Epithelial cell of proximal tubule (primary cell): ENCODE results near the gene VPS39. TPM values are rescaled to one million over a fixed set of nuclear protein-coding genes. Genes with fewer than 3 reads are reported as not detected.
"Not testable (repeated sequence)": the region's sequence is repeated elsewhere in the genome, so short reads cannot be mapped to it uniquely, and the experiment has no call there.

Source experiments
- DNase-seq: peaks from one replicate; pipeline ENCODE4 v3.0.0-alpha.2; 2011; ENCODE audit warnings: low read depth
- H3K4me3 ChIP-seq: 2 replicates; pipeline ENCODE4 v1.5.1; 2011; ENCODE audit warnings: low read depth, mild to moderate bottlenecking, low read length
- total RNA-seq: library from RNA; depleted of rRNA; stranded (reverse); fragments of >200 nt; gene quantifications from 2 replicates; pipeline ENCODE4 v1.2.3, GENCODE V29; 2015
- TF ChIP-seq, protein P1 (sequence below): conservative IDR thresholded peaks from 2 replicates; pipeline ENCODE4 v1.5.1; 2012; ENCODE audit warnings: low read depth, mild to moderate bottlenecking, low read length

The VPS39 gene
- total RNA-seq, 1 donor from 2014 or later, result 29.1 TPM

GRCh38 chr15:42231088-42231487, 23.0 kb upstream of the VPS39 start:
- TF ChIP-seq, protein P1, sequence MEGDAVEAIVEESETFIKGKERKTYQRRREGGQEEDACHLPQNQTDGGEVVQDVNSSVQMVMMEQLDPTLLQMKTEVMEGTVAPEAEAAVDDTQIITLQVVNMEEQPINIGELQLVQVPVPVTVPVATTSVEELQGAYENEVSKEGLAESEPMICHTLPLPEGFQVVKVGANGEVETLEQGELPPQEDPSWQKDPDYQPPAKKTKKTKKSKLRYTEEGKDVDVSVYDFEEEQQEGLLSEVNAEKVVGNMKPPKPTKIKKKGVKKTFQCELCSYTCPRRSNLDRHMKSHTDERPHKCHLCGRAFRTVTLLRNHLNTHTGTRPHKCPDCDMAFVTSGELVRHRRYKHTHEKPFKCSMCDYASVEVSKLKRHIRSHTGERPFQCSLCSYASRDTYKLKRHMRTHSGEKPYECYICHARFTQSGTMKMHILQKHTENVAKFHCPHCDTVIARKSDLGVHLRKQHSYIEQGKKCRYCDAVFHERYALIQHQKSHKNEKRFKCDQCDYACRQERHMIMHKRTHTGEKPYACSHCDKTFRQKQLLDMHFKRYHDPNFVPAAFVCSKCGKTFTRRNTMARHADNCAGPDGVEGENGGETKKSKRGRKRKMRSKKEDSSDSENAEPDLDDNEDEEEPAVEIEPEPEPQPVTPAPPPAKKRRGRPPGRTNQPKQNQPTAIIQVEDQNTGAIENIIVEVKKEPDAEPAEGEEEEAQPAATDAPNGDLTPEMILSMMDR, result no peak
- DNase-seq, result no peak
- H3K4me3 ChIP-seq, result no peak overlapping the region

- H3K4me3 ChIP-seq, DNase-seq: not testable (repeated sequence)
Measured at GRCh38 chr15:42228981-42229380, 20.9 kb upstream of the VPS39 start.

DNA sequence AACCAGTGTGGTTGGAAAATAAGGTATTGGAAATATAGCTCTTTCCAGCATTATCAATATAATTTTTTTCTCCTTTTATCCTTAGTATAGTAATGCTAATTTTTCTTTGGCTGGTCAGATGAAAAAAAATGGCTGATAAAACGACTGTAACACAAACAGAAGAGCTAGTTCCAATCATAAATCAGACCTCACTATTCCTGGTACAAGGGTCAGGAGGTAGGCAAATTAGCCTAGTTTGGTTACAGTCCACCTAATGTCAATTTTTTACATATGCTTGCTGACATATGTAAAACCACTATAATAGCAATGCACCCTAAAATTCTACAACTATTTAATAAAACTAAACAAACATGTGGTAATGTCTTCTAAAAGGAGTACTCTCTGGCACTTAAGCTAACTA, 19.9 kb upstream of the VPS39 start:
- TF ChIP-seq, protein P1, result no peak
- H3K4me3 ChIP-seq, result no peak overlapping the region
- DNase-seq, result no peak

DNA sequence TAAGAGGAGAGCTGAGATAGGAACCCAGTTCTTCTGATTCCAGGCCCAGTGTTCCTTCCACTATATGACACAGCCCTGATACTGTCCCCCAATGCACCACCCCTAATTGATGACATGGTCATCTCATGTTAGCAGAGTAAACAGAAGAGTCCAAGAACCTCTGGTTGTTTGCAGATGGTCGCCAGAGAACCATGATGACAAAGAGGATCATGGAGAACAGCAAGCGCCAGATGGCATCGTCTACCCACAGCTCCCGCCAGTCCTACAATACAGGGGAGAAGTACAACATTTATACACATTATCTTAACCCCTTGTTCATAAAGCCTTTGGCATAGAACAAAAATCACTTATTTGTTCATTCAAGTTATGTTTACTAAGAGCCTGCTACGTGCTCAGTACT, 18.5 kb upstream of the VPS39 start:
- no peak for DNase-seq
- TF ChIP-seq, protein P1, result no peak
- no peak overlapping the region for H3K4me3 ChIP-seq

DNA sequence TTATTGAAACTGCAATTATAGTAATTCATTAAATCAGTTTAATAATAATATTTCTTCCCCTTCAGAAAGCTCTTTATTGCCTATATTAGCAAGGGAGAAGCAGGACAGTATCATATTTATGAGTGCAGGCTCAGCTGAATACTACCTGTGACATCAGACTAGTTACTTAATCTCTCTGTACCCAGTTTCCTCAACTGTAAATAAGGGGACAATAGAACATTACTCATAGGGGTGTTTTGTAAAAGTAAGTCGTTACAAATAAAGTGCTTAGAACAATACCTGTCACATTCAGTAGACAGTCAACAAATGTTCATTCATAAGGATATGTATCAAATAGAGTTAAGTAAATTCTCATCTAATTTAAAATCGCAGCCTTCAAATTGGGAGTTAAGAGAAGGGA, 12.1 kb upstream of the VPS39 start:
- no peak overlapping the region for H3K4me3 ChIP-seq
- TF ChIP-seq, protein P1, result no peak
- DNase-seq, result no peak

DNA sequence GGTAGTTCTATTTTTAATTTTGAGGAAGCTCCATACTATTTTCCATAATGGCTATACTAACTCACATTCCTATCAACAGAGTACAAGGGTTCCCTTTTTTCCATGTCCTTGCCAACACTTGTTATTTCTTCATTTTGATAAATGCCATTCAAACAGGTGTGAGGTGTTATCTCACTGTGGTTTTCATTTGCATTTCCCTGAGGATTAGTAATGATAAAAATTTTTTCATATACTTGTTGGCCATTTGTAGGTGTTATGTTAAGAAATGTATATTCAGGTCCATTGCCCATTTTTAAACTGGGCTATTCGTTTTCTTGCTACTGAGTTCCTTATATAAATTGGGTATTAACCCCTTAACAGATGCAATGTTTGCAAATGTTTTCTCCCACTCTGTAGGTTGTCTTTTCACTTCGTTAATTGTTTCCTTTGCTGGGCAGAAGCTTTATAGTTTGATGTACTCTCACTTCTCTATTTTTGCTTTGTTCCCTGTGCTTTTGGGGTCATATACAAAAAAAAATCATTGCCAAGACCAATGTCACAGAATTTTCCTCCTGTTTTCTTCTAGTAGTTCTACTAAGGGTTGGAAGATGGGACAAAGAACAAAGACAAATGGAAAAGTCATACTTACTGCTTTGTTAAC, 11.0 kb upstream of the VPS39 start:
- DNase-seq, result no peak

GRCh38 chr15:42217568-42217967, 9.5 kb upstream of the VPS39 start:
- TF ChIP-seq, protein P1, result no peak
- H3K4me3 ChIP-seq, result no peak overlapping the region
- DNase-seq, result no peak

More for the DNA sequence above, 11.0 kb upstream of the VPS39 start:
- no peak overlapping the region for H3K4me3 ChIP-seq
- TF ChIP-seq, protein P1, result no peak
